Hematopoietic multipotent progenitor cell (in vitro differentiated cells): Measurements from ENCODE around the gene RFK. TPM values are rescaled to one million over a fixed set of nuclear protein-coding genes. Genes with fewer than 3 reads are reported as not detected.

ENCODE experiments used
- DNase-seq, 3 donors: peaks; one replicate each; pipeline ENCODE4 v3.0.0-alpha.2; 2011 to 2015; ENCODE audit warnings: low read depth in 2 of 3, low spot score in 2 of 3
- total RNA-seq: library from RNA; depleted of rRNA; stranded (reverse); fragments of >200 nt; gene quantifications from one replicate; pipeline ENCODE4 v1.2.3, GENCODE V29; 2012

RFK gene
- total RNA-seq, 1 donor = 20.7 TPM

DNA sequence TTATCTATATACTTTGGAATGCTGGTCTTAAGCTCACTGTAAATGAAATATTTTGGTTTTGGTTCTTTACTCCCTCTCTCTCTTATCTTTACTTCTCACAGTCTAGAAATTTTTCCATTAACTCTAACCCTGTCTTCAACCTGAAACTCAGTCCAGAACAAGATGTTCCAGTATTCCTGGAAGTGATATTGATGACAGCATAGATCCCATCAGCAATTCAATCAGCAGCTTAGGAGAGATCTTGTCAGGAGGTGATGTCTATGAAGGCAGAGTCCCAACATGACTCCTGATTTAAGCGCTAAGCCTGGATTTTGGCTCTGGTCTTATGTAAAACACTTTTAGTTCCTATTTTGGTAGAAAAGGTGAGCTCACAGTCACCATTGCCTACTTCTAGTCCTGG is 52.6 kb downstream of the RFK start:
- DNase-seq = no peak

DNA sequence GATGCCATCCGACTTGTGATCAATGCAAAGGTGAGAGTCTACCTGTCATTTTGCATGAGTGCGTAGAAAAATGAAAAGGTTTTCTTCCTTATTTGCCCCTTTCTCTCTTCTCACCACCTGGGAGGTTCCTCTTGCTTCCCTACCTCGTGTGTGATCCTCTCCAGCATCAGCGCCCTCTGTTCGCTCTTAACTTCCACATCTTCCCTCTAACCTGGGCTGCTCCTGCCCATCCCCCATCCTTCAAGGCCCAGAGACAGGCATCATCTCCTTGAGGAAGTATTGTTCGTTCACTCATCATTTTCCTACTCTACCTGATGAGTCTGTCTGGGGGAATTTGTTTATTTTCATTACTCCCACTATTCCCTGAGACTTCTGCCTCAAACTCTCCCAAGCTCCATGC is 55.8 kb downstream of the RFK start:
- no peak for DNase-seq

DNA sequence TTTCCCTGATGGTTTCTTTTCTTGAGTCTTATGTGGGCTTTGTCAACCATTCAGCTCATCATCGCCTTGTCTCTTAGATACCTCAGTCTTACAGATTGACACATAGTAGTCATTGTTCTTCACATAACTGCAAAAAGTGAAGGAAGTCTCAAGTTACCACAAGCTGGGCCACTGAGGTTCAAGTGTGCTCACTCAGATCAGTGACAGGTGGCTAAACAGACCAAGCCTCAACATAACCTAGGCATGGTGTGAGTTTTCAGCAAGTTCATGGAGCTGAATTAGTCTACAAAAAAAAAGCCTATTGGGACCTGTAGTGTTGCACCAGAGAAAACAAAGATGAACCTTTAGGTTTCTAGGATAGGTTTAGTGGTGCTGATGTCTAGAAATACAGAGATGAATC is 58.2 kb downstream of the RFK start:
- DNase-seq = no peak

Other genes starting within 250 kb of the RFK start
- gene GCNT1, start 64.8 kb upstream of the RFK start, total RNA-seq = 35.8 TPM